Fibroblast of peridontal ligament (primary cell): ENCODE measurements around the gene RAD21L1.

Experiments
- DNase-seq: peaks from one replicate; pipeline ENCODE4 v3.0.0-alpha.2; 2010; ENCODE audit errors: extremely low read depth

The RAD21L1 gene

DNA sequence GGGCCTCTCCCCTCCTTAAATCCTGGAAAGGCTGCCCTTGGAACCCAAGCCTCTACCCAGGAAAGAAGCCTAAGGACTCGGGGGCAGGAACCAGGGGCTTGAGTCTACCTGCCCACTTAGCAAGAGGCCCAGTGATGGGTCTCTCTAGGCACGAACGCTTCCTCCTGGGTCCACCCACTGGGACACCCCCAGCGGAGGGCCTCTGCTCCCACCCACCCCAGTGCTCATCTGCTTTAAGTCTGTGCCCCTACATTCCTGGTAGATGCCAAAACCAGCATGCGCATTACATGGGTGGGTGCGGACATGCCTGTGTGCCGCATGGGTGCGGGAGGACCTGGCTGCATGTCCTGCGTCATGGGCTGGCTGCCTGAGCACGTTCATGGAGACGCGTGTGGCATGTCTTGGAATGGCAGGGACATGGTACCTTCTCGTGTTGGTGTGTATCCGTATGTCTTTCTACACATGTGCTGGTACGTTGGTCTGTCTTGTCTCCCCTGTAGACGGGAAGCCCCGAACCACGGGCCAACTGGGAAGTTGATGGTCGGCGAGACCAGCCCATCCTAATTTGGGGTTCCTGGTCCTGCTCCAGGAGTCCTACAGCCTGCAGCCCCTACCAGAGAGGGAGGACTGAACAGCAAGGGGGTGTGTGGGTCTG lies 69.6 kb downstream of the RAD21L1 start:
- no peak for DNase-seq

DNA sequence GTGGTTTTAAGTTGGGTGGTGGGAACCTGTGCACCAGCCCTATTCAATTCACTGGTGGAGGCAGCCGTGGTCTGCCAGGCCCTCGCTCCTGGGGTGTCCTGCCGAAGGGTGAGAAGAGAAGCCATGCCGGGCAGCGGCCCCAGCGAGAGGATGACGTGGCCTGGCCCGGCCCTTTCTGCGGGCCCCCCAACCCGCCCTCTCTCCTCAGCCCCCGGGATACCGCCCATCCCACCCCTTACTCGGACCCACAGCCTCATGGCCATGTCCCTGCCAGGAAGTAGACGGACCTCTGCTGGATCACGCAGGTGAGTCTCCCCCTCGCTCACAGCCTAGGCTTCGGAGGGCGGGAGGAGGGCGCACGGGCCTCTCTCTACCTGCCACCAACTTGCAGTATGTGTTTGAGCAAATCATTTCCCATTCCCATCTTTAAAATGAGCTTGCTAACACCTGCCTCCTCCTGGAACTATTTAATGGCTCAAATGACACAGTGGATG lies 70.3 kb downstream of the RAD21L1 start:
- no peak for DNase-seq

DNA sequence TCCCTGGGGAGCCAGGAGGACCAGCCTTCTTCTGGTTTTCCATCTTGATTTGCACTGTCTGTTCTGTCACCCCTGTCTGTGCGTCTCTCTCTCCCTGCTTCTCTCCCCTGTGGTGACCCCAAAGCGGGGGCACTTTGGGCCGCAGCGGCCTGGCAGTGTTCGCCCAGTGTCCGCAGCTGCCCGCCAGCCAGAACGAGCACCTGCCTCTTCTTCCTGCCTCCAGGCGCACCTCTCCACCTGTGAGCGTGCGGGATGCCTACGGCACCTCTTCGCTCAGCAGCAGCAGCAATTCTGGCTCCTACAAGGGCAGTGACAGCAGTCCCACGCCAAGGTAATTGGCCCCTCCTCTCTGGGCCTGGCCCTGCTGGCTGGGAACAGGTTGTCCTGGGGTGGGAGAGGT lies 71.1 kb downstream of the RAD21L1 start:
- DNase-seq, result no peak

DNA sequence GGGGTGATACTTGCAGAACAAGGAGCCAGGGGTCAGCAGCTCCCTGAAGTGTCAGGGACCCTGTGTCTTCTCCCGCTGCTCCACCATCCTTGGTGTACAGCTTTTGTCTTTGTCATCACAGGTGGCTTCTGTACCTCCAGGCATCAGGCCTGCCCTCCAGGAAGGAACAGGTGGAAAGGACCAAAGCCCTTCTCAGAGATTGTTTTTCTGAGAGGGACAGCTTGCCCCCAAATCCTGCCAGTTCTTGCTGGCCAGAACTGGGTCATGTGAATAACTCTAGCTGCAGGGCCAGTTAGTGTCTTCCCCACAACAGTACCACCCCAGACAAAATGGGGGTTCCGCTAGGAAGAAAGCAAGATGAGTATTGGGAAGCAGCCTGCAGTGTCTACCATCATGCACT lies 71.6 kb downstream of the RAD21L1 start:
- no peak for DNase-seq

DNA sequence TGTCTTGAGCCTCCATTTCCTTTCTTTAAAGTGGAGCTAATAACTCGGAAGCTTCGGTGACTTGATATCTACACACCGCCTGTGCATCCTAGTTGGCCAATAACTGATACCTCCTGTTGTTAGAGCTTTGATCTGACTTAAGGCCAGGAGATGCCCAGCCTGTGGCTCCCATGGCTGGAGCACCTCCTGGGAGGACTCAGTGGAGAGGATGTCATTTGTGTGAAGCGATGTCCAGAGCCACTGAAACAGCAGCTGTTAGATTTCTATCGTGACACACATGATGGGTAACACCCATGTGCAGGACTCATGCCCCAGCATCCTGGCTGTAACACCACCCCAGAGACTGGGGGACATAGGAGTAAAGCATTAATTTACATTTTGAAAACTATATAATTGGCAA lies 72.3 kb downstream of the RAD21L1 start:
- DNase-seq, result no peak

DNA sequence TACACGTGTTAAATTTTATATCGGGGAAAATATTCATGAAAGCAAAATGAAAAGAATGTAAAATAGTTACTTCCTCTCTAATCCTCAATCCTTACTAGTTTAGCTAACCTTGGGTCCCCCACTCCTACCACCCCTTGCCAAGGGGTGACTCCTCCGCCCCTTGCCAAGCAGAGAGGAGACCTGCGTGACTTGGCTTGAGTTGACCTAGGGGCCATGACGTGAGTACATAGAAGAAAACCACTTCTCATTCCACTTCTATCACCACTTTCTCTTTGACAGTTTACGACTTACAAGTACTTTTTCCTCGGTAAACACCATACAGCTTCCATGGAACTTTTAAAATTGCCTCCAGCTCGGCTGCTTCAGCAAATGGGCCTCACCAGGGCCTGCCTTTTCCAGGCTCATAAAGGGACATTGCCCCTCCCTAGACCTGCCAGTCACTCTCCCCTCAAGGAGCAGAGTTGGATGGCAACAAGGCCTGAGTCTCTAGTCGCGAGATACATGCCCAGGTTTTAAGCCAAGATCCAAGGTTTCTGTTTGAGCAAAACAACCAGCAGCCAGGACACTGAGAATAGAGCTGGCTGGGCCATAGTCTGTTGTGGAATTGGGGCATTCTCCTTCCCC lies 73.2 kb downstream of the RAD21L1 start:
- no peak for DNase-seq

DNA sequence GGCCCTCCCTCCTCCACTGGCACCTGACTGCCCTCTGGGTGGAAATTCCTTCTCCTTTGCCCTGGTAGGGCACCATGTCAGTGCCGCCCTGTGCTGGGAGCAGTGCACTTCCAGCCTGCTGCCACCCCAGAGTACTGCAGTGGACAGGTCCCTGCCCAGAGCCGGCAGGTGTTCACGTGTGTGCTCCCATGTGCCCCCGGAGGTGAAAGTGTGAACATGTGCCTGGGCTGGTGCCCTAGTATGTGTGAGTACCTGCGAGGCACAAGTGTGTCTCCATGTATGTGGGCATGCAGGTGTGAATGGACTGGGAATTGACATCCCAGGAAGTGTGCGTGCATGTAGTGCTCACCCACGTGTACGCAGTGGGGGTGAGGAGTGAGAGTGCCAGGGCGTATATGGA lies 73.7 kb downstream of the RAD21L1 start:
- no peak for DNase-seq

DNA sequence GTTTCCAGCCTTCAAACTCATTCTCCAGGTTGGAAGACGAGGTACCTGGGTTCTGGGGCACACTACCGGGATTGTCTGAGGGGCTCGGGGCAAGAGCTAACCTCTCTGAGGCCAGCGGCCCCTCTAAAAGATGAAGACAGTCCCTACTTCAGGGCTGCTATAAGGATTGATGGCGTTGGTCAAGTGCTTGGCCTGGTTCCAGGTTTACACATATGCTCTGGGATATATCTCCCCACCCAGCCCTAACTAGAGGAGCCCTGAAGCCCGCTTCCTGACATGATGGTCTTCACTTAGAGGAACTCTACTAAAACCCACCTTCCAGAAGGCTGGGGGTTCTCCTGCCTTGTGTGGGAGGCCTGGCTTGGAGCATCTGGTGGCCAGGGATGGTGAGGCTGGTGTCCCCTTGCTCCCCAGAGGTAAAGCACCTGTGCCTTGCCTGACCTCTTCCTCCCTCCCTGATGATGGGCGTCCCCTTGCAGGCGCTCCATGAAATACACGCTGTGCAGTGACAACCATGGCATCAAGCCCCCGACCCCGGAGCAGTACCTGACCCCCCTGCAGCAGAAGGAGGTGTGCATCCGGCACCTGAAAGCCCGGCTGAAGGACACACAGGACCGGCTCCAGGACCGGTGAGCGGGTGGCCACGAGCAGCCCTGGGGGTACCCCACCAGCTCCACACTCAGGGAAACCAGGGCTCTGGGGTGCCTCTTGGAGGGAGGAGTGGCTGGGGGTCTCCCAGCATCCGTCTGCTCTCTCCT lies 74.4 kb downstream of the RAD21L1 start:
- DNase-seq, result no peak

DNA sequence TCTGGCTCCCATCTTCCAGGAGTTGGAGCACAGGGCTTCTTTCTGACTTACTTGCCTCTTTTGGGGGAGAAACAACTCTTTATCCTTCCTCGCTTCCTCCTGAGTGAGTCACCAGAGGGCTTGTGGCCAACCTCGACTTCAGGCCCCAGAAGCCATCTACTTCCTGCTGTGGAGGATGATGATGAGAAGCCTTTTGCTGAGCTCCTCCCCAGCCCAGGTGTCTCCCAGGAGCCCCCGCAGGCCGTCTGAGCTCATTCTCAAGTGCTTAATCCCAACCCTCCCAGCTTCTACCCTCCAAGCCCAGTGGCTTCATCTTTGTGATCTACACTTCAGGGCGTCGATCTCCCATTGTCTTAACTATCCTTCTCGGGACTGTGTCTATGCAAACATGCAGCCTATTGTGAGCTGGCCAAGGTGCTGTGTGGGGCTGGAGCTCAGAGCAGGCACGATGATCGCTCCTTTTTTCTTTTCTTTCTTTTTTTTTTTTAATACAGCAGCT lies 75.2 kb downstream of the RAD21L1 start:
- peak; percentile 47 for DNase-seq

DNA sequence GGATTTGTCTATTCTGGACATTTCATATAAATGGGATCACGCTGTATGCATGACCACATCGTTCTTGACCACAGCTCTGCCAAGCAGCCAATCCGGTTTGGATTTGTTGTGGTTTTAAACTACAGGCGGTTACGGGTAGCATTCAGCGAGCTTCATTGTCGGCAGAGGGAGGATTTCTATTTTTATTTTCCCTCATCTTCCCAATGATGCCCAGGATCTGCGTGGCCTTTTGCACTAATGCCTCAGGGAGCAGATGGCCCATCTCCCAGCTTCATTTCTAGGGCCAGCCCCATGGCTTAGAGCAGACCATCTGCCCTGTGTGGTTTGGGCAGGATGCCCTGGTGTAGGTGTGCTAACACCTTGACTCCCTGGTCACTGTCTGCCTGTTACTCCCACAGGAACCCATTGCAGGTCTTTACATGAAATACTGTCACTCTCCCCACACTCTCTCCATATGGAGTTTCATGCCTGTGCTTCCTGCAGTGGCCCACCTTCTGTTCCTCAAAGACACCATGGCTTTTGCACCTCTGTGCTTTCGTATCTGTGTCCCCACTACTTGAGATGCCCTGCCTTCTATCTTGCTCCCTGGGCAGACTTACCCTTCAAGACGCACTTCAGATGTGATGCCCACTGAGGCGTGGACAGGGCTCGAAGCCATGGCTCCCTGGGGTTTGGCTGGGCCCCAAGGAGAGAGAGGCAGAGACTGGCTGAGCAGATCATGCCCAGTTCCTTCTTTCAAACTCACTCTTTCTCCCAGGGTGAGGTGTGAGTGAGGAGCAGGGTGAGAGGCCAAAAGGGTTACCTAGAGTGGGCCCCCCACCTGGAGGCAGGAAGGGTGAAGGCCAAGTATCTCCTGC lies 77.1 kb downstream of the RAD21L1 start:
- DNase-seq, result peak; percentile 79

DNA sequence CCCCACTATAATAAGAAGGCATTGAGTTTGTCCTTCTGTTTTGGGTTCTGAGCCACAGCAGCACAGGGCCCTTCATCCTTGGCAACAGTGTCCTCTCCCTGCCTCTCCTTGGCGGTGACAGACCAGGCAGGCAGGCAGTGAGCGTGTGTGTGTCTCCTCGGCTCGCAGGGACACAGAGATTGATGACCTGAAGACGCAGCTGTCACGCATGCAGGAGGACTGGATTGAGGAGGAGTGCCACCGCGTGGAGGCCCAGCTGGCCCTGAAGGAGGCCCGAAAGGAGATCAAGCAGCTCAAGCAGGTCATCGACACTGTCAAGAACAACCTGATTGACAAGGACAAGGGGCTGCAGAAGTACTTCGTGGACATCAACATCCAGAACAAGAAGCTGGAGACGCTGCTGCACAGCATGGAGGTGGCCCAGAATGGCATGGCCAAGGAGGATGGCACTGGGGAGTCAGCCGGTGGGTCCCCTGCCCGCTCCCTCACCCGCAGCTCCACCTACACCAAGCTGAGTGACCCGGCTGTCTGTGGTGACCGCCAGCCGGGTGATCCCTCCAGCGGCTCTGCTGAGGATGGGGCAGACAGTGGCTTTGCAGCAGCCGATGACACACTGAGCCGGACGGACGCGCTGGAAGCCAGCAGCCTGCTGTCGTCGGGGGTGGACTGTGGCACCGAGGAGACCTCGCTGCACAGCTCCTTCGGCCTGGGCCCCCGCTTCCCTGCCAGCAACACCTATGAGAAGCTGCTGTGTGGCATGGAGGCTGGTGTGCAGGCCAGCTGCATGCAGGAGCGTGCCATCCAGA lies 79.1 kb downstream of the RAD21L1 start:
- DNase-seq, result no peak
